ENCODE measurements around the gene RPTOR.

The RPTOR gene

DNA sequence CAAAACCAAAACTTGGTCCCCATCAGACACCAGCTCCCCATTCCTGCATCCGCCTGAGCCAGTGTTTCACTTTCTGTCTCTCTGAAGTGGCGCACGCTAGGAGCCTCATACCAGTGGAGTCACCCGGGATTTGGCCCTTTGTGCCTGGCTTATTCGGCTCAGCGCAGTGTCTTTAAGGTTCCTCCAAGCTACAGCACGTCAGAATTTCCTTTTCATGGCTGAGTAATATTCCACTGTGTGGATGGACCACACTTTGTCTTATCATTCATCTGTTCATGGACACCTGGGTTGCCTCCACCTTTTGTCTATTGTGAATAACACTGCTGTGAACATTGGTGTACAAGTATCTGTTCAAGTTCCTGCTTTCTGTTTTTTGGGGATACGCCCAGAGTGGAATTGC, 401.8 kb downstream of the RPTOR start:
- TF ChIP-seq CSRNP3 (CRISPR knock-in tag; IDR thresholded peaks at IDR 0.05) (no peak), ZNF8 (CRISPR knock-in tag; IDR thresholded peaks at IDR 0.05) (no peak), TOX (CRISPR knock-in tag; IDR thresholded peaks at IDR 0.05; ENCODE audit: borderline replicate concordance) (no peak), ZC3H10 (CRISPR knock-in tag; IDR thresholded peaks at IDR 0.05) (no peak), PPARA (CRISPR knock-in tag; IDR thresholded peaks at IDR 0.05; ENCODE audit: borderline replicate concordance) (no peak), OSR1 (CRISPR knock-in tag; IDR thresholded peaks at IDR 0.05) (no peak), ESRRG (CRISPR knock-in tag; IDR thresholded peaks at IDR 0.05) (no peak), BACH2 (CRISPR knock-in tag; IDR thresholded peaks at IDR 0.05; ENCODE audit: borderline replicate concordance) (no peak), ZFP30 (CRISPR knock-in tag; IDR thresholded peaks at IDR 0.05) (no peak), ZNF565 (CRISPR knock-in tag; conservative IDR thresholded peaks at IDR 0.05; ENCODE audit: low read depth) (no peak), CSDC2 (CRISPR knock-in tag; IDR thresholded peaks at IDR 0.05) (no peak), SNAI2 (CRISPR knock-in tag; IDR thresholded peaks at IDR 0.05) (no peak), ISL1 (CRISPR knock-in tag; IDR thresholded peaks at IDR 0.05) (no peak)
- TF ChIP-seq, protein P1, sequence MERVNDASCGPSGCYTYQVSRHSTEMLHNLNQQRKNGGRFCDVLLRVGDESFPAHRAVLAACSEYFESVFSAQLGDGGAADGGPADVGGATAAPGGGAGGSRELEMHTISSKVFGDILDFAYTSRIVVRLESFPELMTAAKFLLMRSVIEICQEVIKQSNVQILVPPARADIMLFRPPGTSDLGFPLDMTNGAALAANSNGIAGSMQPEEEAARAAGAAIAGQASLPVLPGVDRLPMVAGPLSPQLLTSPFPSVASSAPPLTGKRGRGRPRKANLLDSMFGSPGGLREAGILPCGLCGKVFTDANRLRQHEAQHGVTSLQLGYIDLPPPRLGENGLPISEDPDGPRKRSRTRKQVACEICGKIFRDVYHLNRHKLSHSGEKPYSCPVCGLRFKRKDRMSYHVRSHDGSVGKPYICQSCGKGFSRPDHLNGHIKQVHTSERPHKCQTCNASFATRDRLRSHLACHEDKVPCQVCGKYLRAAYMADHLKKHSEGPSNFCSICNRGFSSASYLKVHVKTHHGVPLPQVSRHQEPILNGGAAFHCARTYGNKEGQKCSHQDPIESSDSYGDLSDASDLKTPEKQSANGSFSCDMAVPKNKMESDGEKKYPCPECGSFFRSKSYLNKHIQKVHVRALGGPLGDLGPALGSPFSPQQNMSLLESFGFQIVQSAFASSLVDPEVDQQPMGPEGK (CRISPR knock-in tag; IDR thresholded peaks at IDR 0.05; ENCODE audit: borderline replicate concordance), result no peak
- ATAC-seq, result no peak

DNA sequence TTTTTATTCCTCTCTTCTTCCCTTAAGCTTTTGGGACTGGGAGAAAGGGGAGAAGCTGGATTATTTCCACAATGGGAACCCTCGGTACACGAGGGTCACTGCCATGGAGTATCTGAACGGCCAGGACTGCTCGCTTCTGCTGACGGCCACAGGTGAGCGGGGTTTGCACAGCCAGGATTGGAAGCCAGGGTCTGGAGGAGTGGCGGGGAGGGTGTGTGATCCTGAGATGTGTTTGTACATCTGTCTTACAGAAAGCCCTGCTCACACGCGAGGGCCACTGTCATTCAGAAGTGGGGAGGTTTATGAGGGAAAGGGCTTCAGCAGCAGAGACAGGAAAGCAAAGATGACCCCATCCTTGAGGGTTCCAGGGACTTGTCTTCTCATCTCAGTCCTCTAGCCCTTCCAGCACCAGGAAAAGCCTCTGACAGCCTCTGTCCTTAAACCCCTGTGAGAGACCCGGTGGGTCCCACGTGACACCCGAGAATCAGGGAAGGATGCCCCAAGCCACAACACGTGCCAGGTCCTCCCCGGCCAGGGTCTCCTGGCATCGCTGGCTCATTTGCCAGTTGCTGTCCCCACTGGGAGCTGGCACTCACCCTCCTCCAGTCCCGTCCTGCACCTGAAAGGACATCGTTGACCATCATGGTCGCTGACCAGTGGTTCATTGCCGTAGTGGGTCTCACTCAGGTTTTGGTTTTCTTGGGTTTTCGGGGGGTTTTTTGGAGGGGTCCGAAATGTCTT, 402.7 kb downstream of the RPTOR start:
- no peak for ATAC-seq
- no peak for TF ChIP-seq RARB (CRISPR knock-in tag; IDR thresholded peaks at IDR 0.05)

DNA sequence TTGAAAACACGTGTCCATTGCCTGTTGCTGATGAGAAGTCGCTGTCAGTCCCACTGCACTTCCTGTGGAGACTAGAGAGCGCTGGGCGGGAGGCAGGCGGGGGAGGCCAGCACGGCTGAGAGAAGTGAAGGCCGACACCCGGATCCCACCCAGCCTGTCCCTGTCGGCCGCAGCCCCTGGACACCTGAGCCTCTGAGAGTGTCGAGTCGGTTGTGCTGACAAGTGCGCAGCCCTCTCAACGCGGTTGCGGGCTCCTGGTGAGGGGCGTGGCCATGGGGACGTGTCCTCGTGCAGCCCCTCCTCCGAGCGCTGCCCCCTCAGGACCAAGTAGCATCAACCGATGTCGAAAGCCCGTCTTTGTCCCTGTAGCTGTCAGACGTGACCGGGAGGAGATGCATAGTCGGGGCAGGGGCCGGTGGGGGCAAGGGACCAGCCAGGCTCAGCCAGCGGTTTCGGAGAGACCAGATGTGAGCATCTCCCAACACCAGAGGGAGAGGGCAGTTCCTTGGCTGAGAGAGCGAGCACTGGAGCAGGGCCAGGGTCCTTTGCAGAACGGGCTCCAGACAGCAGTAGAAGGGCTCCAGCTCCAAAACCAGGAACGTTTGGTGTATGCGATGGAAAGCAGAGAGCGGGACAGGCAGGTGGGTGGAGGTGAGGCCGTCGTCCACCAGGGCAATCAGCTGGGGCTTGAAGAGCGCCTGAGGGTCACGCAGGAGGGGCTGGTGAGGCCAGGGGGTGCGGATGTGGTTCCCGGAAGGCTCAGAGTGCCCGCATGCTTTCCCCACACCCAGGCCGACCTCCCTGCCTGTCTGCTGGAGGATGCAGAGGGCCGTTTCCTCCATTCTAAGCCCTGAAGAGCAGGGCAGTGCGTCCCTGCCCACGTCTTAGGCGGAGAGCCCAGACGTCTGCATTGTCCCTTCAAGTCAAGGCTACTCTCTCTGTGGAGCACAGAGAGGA, 403.7 kb downstream of the RPTOR start:
- TF ChIP-seq ZFP3 (CRISPR knock-in tag; IDR thresholded peaks at IDR 0.05), result no peak
- no peak for TF ChIP-seq ZNF8 (CRISPR knock-in tag; IDR thresholded peaks at IDR 0.05)
- TF ChIP-seq GLIS3 (CRISPR knock-in tag; IDR thresholded peaks at IDR 0.05), result no peak
- TF ChIP-seq CSRNP3 (CRISPR knock-in tag; IDR thresholded peaks at IDR 0.05), result no peak
- no peak for ATAC-seq

- TF ChIP-seq ZC3H10 (CRISPR knock-in tag; IDR thresholded peaks at IDR 0.05), result no peak
- TF ChIP-seq OSR1 (CRISPR knock-in tag; IDR thresholded peaks at IDR 0.05), result no peak
- ATAC-seq, result peak; percentile 12; the same call in 1 of the 3 replicates
These were observed 404.4 kb downstream of the RPTOR start for GRCh38 chr17:80948976-80949450.

- peak; percentile 27 for ATAC-seq
- TF ChIP-seq, protein P1 (CRISPR knock-in tag; IDR thresholded peaks at IDR 0.05; ENCODE audit: borderline replicate concordance), result no peak
- TF ChIP-seq ZC3H10 (CRISPR knock-in tag; IDR thresholded peaks at IDR 0.05), result no peak
- no peak for TF ChIP-seq ISL1 (CRISPR knock-in tag; IDR thresholded peaks at IDR 0.05)
- no peak for TF ChIP-seq RARB (CRISPR knock-in tag; IDR thresholded peaks at IDR 0.05)
- TF ChIP-seq GLIS3 (CRISPR knock-in tag; IDR thresholded peaks at IDR 0.05), result no peak
- no peak for TF ChIP-seq CSDC2 (CRISPR knock-in tag; IDR thresholded peaks at IDR 0.05)
- no peak for TF ChIP-seq SNAI2 (CRISPR knock-in tag; IDR thresholded peaks at IDR 0.05)
- no peak for TF ChIP-seq TSHZ2 (CRISPR knock-in tag; IDR thresholded peaks at IDR 0.05)
- no peak for TF ChIP-seq ZFP3 (CRISPR knock-in tag; IDR thresholded peaks at IDR 0.05)
- TF ChIP-seq OSR1 (CRISPR knock-in tag; IDR thresholded peaks at IDR 0.05), result no peak
- TF ChIP-seq ESRRG (CRISPR knock-in tag; IDR thresholded peaks at IDR 0.05), result no peak
- TF ChIP-seq ZFP30 (CRISPR knock-in tag; IDR thresholded peaks at IDR 0.05), result no peak
- no peak for TF ChIP-seq PPARA (CRISPR knock-in tag; IDR thresholded peaks at IDR 0.05; ENCODE audit: borderline replicate concordance)
These were observed 405.1 kb downstream of the RPTOR start for GRCh38 chr17:80949451-80950421.

Measured in SK-N-SH treated with all-trans-retinoic acid at 6 μM for 48 hours (cell line).